Caco-2 (cell line): ENCODE data around the gene KLHL29. TPM values are rescaled to one million over a fixed set of nuclear protein-coding genes. Genes with fewer than 3 reads are reported as not detected.

Source experiments
- BruUV-seq: library from RNA; stranded (reverse); fragments of 400-500 nt; replicated peaks from 2 replicates; lab custom pipeline; 2021; lab: Mats Ljungman, UMichigan
- CTCF ChIA-PET: fragments of 300-600 bp; sonication (Branson Sonifier 250); formaldehyde crosslinking; loops from one replicate; lab custom pipeline; 2022; ENCODE audit warnings: antibody characterized with exemption; lab: Charles Lee
- POLR2A ChIA-PET: fragments of 300-600 bp; sonication (Branson Sonifier 250); formaldehyde crosslinking; loops from one replicate; lab custom pipeline; 2022; ENCODE audit warnings: antibody characterized with exemption; lab: Charles Lee
- DNase-seq, 2 experiments: peaks; one replicate each; pipeline versions ENCODE4 v3.0.0 to v3.0.0-alpha.2; 2020 to 2022
- H3K27me3 ChIP-seq: replicated peaks from 2 replicates; pipeline ENCODE4 v1.6.0; 2011; ENCODE audit warnings: low read length; ENCODE audit not compliant: control insufficient read depth, insufficient read depth
- H3K36me3 ChIP-seq: 2 replicates; pipeline ENCODE4 v1.5.1; 2011; ENCODE audit warnings: low read length; ENCODE audit not compliant: control insufficient read depth, insufficient read depth
- H3K4me1 ChIP-seq: fragments of 250-450 bp; sonication (Bioruptor Pico); 2 replicates; pipeline ENCODE4 v1.5.1; 2020; ENCODE audit warnings: mild to moderate bottlenecking
- H3K4me3 ChIP-seq: 2 replicates; pipeline ENCODE4 v1.5.1; 2011; ENCODE audit warnings: low read depth, mild to moderate bottlenecking, control low read depth, low read length
- H3K9me3 ChIP-seq: fragments of 250-450 bp; sonication (Bioruptor Pico); 2 replicates; pipeline ENCODE4 v1.5.1; 2020; ENCODE audit warnings: mild to moderate bottlenecking, moderate library complexity
- H3K27ac Mint-ChIP-seq: one replicate; pipeline ENCODE4 v1.8.0; 2022; ENCODE audit warnings: mixed read lengths; ENCODE audit not compliant: unreplicated experiment
- H3K27me3 Mint-ChIP-seq: one replicate; pipeline ENCODE4 v1.8.0; 2022; ENCODE audit warnings: mixed read lengths; ENCODE audit not compliant: insufficient read depth, unreplicated experiment
- H3K36me3 Mint-ChIP-seq: one replicate; pipeline ENCODE4 v1.8.0; 2022; ENCODE audit warnings: mild to moderate bottlenecking, mixed read lengths; ENCODE audit not compliant: insufficient read depth, unreplicated experiment
- H3K4me1 Mint-ChIP-seq: one replicate; pipeline ENCODE4 v1.8.0; 2022; ENCODE audit warnings: low read depth, mixed read lengths; ENCODE audit not compliant: unreplicated experiment
- H3K4me3 Mint-ChIP-seq: one replicate; pipeline ENCODE4 v1.8.0; 2022; ENCODE audit warnings: mild to moderate bottlenecking, moderate library complexity, mixed read lengths; ENCODE audit not compliant: unreplicated experiment
- H3K9me3 Mint-ChIP-seq: one replicate; pipeline ENCODE4 v1.8.0; 2022; ENCODE audit warnings: mixed read lengths; ENCODE audit not compliant: unreplicated experiment
- CTCF ChIP-seq, 2 experiments: fragments of 200-600 bp in 1 of 2; IDR thresholded peaks; 1 replicate in 1 of 2; 2 replicates in 1 of 2; pipeline versions ENCODE4 v1.5.1 to v1.8.0; 2011 to 2022; ENCODE audit warnings: antibody characterized with exemption in 1 of 2, control low read depth in 1 of 2, inconsistent platforms in 1 of 2, low read depth in 1 of 2, low read length in 1 of 2, mild to moderate bottlenecking in 1 of 2, moderate library complexity in 1 of 2; ENCODE audit not compliant: insufficient read depth in 1 of 2, severe bottlenecking in 1 of 2, unreplicated experiment in 1 of 2
- intact Hi-C: fragments of 100-400 bp; cut with micrococcal nuclease; formaldehyde crosslinking; loops from one replicate; pipeline ENCODE4 v1.10.0; 2022; ENCODE audit not compliant: unreplicated experiment
- total RNA-seq: library from RNA; stranded (reverse); gene quantifications from 2 replicates; pipeline ENCODE4 v1.2.3, GENCODE V29; 2022

KLHL29 gene
- total RNA-seq, 1 experiment from 2014 or later, result 0.61 TPM

GRCh38 chr2:23410596-23410995 is 25.6 kb downstream of the KLHL29 start:
- POLR2A ChIA-PET, result no interaction called here

GRCh38 chr2:23411752-23412431 is 26.9 kb downstream of the KLHL29 start:
- Histone ChIP-seq H3K36me3 (no peaks in the 10 kb centered on the region), H3K27me3 (no peaks in the 10 kb centered on the region), H3K9me3 (no peaks in the 10 kb centered on the region), H3K4me3 (no peak overlapping the region), H3K4me1 (no peaks in the 10 kb centered on the region)
- BruUV-seq, result no TSS peak
- Mint-ChIP-seq H3K4me3 (no peak overlapping the region), H3K27ac (no peak overlapping the region), H3K36me3 (no peaks in the 10 kb centered on the region), H3K27me3 (peaks cover 13% of the 10 kb centered on the region), H3K4me1 (no peaks in the 10 kb centered on the region), H3K9me3 (no peaks in the 10 kb centered on the region)
- ChIA-PET POLR2A (no interaction called here), CTCF (no interaction called here)
- DNase-seq, result no peak
- intact Hi-C loops, result no loop called here
- no peak for TF ChIP-seq CTCF (IDR thresholded peaks at IDR 0.05; ENCODE audit: insufficient read depth in 1 of 2, low read depth in 1 of 2, low read length in 1 of 2, severe bottlenecking in 1 of 2, unreplicated experiment in 1 of 2)

More at GRCh38 chr2:23410596-23410995, 25.6 kb downstream of the KLHL29 start:
- intact Hi-C loops, result no loop called here
- Histone ChIP-seq H3K27me3 (no peaks in the 10 kb centered on the region), H3K4me1 (no peaks in the 10 kb centered on the region), H3K9me3 (no peaks in the 10 kb centered on the region), H3K4me3 (no peak overlapping the region), H3K36me3 (no peaks in the 10 kb centered on the region)
- Mint-ChIP-seq H3K36me3 (no peaks in the 10 kb centered on the region), H3K4me3 (no peak overlapping the region), H3K27me3 (peaks cover 8% of the 10 kb centered on the region), H3K27ac (no peak overlapping the region), H3K9me3 (no peaks in the 10 kb centered on the region), H3K4me1 (no peaks in the 10 kb centered on the region)
- BruUV-seq, result no TSS peak
- no peak for TF ChIP-seq CTCF (IDR thresholded peaks at IDR 0.05; ENCODE audit: insufficient read depth in 1 of 2, low read depth in 1 of 2, low read length in 1 of 2, severe bottlenecking in 1 of 2, unreplicated experiment in 1 of 2)
- no peak for DNase-seq
- CTCF ChIA-PET, result no interaction called here

- no peak for TF ChIP-seq CTCF (IDR thresholded peaks at IDR 0.05; ENCODE audit: insufficient read depth in 1 of 2, low read depth in 1 of 2, low read length in 1 of 2, severe bottlenecking in 1 of 2, unreplicated experiment in 1 of 2)
- Histone ChIP-seq H3K36me3 (no peaks in the 10 kb centered on the region), H3K4me3 (no peak overlapping the region), H3K27me3 (no peaks in the 10 kb centered on the region), H3K4me1 (no peaks in the 10 kb centered on the region), H3K9me3 (no peaks in the 10 kb centered on the region)
- H3K4me3 Mint-ChIP-seq, result no peak overlapping the region
- H3K27ac Mint-ChIP-seq, result no peak overlapping the region
- ChIA-PET POLR2A (no interaction called here), CTCF (no interaction called here)
- H3K9me3 Mint-ChIP-seq, result no peaks in the 10 kb centered on the region
- H3K27me3 Mint-ChIP-seq, result peaks cover 17% of the 10 kb centered on the region
- intact Hi-C loops, result no loop called here
- H3K36me3 Mint-ChIP-seq, result no peaks in the 10 kb centered on the region
- no peak for DNase-seq
- H3K4me1 Mint-ChIP-seq, result no peaks in the 10 kb centered on the region
- no TSS peak for BruUV-seq
Observed at GRCh38 chr2:23412556-23413155, 27.7 kb downstream of the KLHL29 start.
